Left ventricle myocardium superior (tissue), 1 donor: Measurements from ENCODE around the gene DRAM2. TPM values are rescaled to one million over a fixed set of nuclear protein-coding genes. Genes with fewer than 3 reads are reported as not detected.

Experiments used
- ATAC-seq: fragments of 200-7000 bp; cut with Tn5 transposase; one replicate; pipeline ENCODE4 v1.9.1; 2020; ENCODE audit warnings: mild to moderate bottlenecking, moderate library complexity
- DNase-seq: peaks from one replicate; pipeline ENCODE4 v3.0.0-alpha.2; 2020
- intact Hi-C: fragments of 100-400 bp; cut with micrococcal nuclease; formaldehyde crosslinking; loops from one replicate; pipeline ENCODE4 v1.11.0; 2022
- total RNA-seq: library from RNA; stranded (reverse); fragmentation: NEBNext Ultra II Directional; extraction: Animal tissue kit (Norgen Biotek cat#: 25700); gene quantifications from one replicate; pipeline ENCODE4 v1.2.1, GENCODE V29; 2021
- donor health status: DM: no; HTN: yes; CAD: no; lungs with severe emphysema.

The DRAM2 gene
- total RNA-seq, 1 donor from 2014 or later, result 38.2 TPM

DNA sequence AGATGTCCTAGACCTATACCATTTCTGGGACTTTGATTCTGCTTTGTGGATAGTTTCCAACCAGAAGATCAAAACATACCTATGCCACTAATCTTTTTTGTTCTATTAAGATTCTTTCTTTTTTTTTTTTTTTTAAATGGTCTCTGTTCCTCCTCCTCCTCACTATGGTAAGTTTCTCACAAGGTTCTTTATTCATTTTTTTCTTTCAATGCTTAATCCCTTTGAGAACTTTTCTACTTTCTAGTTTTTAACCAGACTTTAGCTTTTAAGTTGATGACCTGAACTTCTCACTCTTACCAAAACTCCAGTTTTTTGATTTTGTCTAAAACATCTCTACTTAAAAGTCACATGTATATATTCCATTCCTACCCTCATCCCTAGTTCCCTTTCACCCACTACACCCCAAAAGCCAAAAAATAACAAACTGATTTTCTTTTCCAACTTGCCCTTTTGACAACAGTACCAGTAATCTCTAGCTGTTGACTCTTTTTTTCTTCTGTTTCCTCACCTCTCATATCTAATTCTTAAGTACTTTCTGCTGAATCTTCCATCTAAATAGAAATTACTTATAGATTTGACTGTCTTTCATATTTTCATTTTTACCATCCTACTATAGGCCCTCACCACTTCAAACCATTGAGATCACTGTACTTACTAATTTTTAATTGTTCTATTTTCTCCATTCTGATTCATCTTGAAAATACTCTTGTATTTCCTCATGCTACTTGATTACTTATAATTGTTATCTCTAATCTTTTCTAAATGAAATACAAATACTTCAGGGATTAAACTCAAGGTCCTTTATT, 6.3 kb upstream of the DRAM2 start:
- no peak for DNase-seq
- no peak for ATAC-seq
- intact Hi-C loops, result no loop called here

DNA sequence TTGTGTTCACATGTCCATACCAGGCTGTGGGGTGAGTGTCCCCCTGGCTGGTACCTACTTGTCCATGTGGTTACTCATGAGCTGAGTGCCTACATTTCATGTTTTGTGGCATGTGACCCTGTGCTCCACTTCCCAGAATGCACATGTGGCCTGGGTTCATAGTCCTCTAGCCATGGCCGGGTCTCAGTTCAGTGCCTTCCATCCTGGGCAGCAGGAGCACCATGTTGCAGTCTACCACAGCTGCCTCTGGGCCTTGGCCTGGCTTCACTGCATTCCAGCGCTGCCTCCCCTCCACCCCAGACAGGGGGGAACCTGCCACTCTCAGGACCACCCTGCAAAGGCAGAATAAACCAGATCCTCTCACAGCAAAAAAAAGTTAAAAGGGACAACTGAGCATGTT, 5.6 kb upstream of the DRAM2 start:
- intact Hi-C loops, result no loop called here
- ATAC-seq, result no peak
- DNase-seq, result no peak

DNA sequence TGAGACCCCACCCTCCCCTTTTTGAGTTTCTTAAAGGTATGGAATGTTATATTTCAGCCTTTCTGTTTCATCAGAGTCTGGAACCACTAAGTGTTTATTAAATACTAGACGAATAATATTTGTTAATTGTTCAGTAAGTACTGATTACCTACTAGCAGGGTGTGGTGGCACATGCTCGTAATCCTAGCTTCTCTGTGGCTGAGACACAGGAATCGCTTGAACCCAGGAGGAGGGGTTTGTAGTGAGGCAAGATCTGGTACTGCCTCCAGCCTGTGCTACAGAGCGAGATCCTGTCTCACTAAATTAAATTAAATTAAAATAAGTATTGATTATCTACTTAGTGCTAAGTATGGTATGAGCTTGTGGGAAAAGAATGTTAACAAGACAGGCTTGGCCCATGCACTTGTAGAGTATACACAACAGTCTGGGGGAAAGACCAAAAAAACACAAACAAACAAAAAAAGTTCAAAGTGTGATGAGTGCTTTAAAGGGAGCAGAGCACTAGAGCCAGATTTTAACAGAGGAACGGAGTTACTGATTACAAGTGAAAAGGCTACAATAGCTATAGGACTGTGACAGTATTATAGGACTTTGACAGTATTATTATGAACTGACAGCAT, 2.6 kb upstream of the DRAM2 start:
- intact Hi-C loops, result no loop called here
- DNase-seq (no peak), ATAC-seq (no peak)

- intact Hi-C loops, result no loop called here
- ATAC-seq (no peak), DNase-seq (no peak)
These were observed 1.6 kb upstream of the DRAM2 start for GRCh38 chr1:111141245-111142220.

GRCh38 chr1:111140680-111140967, 731 bp upstream of the DRAM2 start:
- ATAC-seq (no peak), DNase-seq (no peak)
- intact Hi-C loops, result no loop called here

- ATAC-seq, result peak; percentile 70
- DNase-seq, result peak; percentile 59
- intact Hi-C loops, result no loop called here
These were observed 453 bp downstream of the DRAM2 start for GRCh38 chr1:111139324-111139955.

DNA sequence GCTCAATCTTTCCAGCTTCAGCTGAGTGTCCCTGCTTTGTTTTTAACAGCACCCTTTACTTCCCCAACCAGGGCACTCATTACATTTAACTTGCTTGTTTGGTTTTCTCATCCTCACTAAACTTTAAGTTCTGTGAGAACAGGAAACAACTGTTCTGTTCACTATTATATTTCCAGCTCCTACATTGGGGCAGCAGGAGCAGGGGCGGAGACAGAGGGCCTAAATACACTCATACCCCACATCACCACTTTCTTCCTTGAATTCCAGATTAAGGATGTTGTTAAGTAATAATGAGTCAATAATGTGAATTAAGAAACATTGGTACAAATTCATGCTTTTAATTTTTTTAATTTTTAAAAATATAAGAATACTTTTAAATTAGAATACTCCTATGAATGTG, 6.0 kb downstream of the DRAM2 start:
- no peak for ATAC-seq
- intact Hi-C loops, result no loop called here
- no peak for DNase-seq

DNA sequence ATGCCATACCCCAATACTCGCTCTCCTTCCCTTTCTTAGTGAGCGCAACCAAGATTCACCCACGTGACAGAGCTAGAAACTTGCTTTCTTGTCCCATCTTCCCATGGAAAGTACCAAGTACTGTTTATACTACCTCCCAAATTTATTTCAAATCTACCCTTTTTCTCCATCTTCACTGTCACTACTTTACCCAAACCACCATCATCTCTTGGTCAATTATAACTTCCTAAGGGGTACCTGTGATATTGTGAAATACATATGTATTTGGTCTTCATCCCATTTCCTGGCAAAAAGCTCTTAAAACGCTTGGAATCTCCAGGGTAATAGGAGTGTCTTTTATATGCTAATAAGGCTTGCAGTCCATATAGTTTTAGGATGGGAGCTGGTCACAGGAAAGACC, 8.2 kb downstream of the DRAM2 start:
- DNase-seq (no peak), ATAC-seq (no peak)
- intact Hi-C loops, result no loop called here

DNA sequence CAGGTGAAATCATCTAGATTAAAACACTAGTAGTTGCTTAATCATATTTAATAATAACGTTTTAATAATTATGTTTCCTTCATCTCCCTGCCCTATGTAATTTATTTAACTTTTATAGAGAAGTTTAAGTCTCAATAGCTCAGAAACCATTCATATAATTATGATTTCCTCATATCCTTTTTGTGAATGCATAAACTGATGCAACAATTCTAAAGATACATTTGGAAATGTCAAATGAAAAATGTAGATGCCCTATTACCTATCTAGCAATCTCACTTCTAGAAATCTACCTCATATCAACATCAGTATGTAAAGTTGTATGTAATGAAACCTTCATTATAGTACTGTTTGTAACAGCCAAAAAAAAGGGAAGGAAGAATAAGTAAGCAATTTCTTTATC, 10.5 kb downstream of the DRAM2 start:
- ATAC-seq, result no peak
- DNase-seq, result no peak
- intact Hi-C loops, result no loop called here

- ATAC-seq, result peak; percentile 51
- intact Hi-C loops, result no loop called here
- DNase-seq, result no peak
These were observed 11.8 kb downstream of the DRAM2 start for GRCh38 chr1:111127923-111128643.

GRCh38 chr1:111126354-111126753, 13.5 kb downstream of the DRAM2 start:
- no peak for DNase-seq
- no peak for ATAC-seq
- intact Hi-C loops, result no loop called here

- ATAC-seq (no peak), DNase-seq (no peak)
- intact Hi-C loops, result no loop called here
These were observed 23.4 kb downstream of the DRAM2 start for GRCh38 chr1:111116496-111116895.

- intact Hi-C loops, result no loop called here
- peak; percentile 40 for ATAC-seq
These were observed 29.5 kb downstream of the DRAM2 start for GRCh38 chr1:111110197-111110899.

GRCh38 chr1:111104981-111105380, 34.9 kb downstream of the DRAM2 start:
- DNase-seq (no peak), ATAC-seq (no peak)
- intact Hi-C loops, result no loop called here

More at GRCh38 chr1:111110197-111110899, 29.5 kb downstream of the DRAM2 start:
- DNase-seq, result no peak

DNA sequence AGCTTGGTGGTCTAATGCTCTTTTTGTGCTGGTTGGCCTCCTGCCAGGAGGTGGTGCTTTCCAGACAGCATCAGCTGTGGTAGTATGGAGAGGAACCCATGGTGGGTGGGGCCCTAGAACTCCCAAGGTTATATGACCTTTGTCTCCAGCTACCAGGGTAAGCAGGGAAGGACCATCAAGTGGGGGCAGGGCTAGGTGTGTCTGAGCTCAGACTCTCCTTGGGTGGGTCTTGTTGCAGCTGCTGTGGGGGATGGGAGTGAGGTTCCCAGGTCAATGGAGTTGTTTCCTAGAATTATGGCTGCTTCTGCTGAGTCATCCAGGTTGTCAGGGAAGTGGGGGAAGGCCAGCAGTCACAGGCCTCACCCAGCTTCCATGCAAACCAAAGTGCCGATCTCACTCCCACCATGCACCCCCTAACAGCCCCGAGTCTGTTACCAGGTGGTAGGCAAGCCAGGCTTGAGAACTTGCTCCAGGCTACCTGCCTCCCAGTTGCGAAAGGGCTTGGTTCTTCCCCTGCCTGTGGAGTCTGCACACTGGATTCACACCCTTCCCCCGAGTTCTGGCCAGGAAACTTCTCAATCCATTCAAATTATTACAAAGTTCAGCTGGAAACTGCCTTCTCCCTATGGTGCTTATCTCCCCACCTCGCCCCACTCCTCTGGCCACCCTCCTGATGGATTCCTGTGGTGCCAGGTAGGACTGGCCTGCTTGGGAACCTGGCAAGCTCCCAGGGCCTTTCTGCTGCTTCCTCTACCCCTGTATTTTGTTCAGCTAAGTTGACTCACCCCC, 37.8 kb downstream of the DRAM2 start:
- no peak for ATAC-seq
- intact Hi-C loops, result no loop called here

GRCh38 chr1:111099289-111099688, 40.6 kb downstream of the DRAM2 start:
- no peak for DNase-seq
- intact Hi-C loops, result no loop called here
- no peak for ATAC-seq

More for the DNA sequence above, 37.8 kb downstream of the DRAM2 start:
- no peak for DNase-seq

DNA sequence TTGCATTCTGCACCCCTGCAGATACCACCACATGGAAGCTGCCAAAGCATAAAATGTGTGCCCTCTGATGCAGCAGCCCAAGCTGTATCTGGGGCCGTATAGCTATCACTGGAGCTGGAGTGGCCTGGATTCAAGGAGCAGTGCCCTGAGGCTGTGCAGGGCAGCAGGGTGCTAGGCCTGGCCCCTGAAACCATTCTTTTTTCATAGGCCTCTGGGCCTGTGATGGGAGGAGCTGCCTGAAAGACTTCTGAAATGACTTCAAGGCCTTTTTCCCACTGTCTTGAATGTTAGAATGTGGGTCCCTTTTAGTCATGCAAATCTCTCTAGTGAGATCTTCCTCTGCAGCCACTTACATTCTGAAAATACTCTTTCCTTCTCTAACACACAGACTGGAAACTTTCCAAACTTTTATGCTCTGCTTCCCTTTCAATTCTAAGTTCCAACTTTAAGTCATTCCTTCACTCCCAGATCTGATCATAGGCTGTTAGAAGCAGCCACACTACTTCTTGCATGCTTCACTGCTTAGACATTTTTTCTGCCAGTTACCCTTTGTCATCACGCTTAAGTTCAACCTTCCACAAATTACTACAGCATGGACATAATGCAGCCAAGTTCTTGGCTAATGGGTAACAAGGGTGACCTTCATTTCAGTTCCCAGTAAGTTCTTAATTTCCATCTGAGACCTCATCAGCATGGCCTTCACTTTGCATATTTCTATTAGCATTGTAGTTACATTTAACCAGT, 42.4 kb downstream of the DRAM2 start:
- intact Hi-C loops, result no loop called here
- DNase-seq (no peak), ATAC-seq (no peak)
